GM18498 (cell line): ENCODE data around the gene PLSCR3.

Experiments used
- ATAC-seq: cut with Tn5 transposase; IDR thresholded peaks from one replicate; pipeline ENCODE4 v1.9.1; 2021; ENCODE audit warnings: mild to moderate bottlenecking, moderate library complexity; ENCODE audit not compliant: unreplicated experiment

Gene PLSCR3

DNA sequence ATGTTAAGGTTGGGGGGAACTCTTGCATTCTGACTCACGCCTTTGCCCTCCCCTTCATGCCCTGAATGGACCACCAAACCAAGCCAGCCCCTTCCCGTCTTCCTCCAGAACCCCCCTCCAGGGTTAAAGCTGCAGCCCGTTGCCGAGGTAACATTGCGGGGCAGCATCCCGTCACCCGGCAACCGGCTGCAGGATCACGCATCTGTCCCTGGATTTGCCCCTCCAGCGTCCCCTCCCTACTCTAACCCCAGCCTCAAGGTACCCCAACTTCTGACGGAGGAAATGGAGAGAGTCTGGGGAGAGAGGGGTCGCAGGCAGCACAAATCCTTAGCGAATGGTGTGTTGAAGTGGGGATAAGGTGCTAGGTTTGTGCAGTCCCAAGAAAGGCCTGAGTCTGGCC is 12.8 kb upstream of the PLSCR3 start:
- no peak for ATAC-seq

DNA sequence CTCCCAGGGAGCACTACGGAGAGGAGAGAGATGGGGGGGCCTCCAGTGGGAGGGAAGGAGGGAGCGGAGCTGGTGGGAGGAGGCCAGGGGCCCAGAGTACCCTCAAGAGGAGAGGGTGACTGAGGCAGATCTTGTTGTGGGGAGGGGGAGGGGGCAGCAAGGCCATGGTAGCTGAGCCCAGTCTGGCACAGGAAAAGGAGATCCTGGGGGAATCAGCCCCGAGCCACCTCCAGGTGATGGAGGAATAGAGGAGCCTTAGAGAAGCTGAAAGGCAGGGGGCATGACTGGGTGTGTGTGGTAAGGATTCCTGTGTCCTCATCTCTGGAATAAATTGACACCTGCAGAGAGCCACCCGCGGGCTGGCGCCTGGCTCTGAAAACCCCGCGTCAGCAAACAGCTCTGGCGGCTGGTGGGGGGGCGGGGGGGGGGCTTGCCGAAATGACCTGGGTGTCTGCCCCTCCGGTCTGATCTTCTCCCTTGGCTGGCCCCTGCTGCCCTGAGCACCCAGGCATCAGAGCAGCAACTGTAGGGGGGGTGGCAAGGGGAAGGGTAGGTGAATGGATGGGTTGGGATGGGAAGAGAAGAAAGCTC is 12.0 kb upstream of the PLSCR3 start:
- ATAC-seq: no peak

DNA sequence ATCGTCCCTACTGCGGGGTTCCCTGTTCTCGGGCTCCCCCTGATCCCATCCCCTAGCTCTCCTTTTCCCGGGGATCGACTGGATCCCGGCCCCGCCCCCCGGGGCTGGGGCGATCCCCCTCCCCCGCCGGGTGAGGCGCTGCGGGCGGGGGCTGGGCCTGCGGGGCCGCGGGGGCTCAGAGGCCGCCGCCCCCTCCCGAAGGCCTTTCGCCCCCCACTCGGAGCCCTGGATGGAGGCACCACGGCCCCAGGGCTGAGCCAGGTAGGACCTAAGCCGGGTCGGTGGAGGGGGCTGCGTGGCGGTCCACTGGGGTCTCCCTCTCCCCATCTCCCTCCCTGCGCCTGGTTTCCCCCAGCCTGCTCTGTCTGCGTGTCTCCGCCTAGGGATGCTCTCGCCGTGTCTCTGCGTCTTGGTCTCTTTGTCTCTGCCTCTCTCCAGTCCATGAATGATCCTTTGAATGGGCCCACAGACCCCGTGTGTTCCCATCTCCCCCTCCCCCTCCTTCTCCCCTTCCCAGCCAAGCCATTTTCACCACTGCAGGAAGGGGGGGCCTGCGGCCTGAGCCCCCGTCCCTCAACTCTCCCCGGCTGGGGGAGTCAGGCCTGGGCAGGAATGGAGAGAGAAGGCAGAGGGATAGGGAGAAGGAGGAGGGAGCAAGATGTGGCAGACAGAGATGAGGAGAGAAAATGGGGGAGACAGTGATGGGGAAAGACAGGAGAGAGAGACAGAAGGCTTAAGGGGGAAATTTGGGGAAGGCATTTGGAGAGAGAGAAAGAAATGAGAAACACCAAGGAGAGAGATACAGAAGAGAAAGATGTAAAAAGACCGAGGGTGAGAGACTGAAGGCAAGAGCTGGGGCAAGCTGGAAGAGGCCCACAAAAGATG is 11.3 kb upstream of the PLSCR3 start:
- ATAC-seq: no peak

DNA sequence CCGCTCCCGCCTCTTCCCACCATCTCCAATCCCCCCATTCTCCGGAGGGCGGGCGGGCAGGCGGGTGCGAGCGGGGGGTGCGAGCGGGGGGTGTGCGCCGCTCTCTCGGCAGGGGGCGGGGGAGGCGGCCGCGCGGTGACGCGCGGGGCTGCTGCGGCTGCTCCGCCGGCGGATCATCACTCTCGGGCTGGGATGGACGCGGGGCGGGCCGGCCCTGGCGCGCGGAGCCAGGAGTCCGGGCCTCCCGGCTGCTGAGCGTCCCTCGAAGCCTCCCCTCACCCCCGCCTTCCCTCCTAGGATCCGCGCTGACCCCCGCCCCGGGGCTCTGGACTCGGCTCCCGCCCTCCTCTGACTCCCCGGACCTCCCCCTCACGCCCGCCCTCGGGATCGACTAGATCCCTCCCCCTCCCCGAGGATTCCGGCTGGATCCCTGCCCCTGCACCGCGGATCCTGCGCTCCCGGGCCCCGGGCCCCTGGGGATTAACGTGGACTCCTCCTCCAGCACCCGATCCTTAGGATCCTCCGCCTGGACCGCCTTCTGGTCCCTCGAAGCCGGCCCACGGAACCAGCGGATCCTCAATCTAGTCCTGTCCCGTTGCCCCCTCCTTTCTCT is 10.5 kb upstream of the PLSCR3 start:
- peak; percentile 3 for ATAC-seq

DNA sequence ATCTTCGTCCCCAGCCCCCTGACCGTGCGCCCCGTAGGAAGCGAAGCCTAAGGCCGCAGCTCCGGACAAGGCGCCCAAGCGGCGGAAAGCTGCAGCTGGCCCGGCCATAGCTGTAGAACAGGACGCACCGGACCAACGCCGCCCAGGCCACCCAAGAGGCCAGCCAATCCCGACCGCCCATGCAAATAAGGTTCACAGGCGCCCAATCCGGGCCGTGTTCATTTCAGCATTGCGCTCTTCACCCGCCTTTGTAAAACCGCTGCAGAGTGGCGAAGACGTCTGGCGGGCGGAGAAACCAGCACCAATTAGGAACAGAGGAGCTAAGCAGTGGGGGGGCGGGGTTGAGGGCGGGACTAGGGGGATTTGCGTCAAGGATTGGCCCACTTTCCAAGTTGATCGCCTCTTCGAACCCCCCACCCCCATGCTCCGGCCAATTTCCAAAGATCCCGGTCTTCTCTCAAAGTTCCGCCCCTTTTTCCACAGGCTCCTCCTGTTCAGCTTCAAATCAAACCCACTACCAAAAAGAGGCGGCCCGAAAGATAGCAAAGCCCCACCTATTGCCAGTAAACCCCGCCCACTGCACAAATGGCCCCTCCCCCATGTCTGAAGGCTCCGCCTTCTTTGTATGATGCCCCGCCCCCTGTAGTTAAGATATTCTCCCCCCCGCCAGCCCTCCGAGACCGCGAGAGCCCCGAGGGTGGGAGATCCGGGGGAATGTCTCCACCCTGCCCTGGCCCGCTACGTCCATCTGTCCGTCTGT is 9.8 kb upstream of the PLSCR3 start, which contains the start of gene TMEM256:
Gene TMEM256 (minus strand): TSS at position 121 of the 760 bp plus-strand sequence. CDS start 13 bp downstream, at position 108.
- peak; percentile 95 for ATAC-seq

DNA sequence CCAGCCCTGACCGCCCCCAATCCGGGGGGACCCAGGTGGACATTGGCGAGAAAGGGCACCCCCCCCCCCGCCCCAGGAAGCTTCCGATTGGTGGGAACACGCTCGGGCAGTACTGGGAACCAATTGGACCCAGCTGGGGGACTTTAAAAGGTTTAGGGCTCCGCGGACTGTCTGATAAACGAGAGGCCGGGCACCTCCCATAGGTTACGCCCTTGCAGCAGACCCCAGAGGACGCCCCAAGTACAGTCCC is 9.3 kb upstream of the PLSCR3 start:
- no peak for ATAC-seq

DNA sequence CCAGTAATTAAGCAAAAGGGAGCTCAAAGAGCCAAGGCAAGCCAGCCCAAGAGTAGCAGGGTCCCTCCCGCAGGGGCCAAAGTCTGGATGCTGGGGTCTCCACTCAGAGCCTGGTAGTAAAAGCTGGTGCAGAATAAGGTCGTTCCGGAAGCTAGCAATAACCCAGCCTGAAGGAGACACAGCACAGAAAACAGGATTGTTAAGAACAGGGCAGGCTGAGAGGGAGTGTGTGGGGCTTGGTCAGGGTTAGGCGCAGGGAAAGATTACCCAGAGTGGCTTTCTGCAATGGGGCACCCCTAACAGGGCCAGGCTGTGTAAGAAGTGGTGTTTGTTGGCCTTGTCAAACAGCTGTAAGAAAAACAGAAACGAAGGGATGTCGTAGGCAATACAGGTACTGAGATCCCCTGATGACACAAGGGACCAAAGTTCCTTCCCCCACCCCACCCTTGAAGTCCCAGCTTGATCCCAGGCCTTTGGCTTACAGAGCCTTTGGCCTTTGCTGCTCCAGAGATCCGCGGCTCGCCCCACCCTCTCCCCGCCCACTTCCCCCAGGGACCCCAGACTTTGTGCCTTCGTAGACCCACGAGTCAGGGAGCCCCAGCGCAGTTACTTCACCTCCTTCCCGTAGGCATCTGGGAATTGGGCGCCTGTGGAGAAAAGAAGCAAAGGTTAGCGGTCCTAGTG is 8.9 kb upstream of the PLSCR3 start:
- no peak for ATAC-seq

DNA sequence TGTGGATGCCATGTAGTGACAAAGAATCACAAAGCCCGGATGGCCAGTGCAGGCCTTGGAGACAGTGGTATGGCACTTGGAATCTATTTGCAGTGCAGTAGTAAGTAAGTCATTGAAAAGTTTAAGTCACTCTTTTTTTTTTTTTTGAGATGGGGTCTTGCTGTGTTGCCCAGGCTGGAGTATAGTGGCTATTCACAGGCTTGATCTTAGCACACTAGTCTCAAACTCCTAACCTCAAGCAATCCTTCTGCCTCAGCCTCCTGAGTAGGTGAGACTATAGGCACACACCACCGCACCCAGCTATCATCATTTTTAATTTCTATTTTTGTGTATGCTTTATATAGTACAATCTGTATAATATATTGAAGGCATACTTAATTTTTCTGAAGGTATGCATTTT is 4.3 kb upstream of the PLSCR3 start:
- no peak for ATAC-seq

DNA sequence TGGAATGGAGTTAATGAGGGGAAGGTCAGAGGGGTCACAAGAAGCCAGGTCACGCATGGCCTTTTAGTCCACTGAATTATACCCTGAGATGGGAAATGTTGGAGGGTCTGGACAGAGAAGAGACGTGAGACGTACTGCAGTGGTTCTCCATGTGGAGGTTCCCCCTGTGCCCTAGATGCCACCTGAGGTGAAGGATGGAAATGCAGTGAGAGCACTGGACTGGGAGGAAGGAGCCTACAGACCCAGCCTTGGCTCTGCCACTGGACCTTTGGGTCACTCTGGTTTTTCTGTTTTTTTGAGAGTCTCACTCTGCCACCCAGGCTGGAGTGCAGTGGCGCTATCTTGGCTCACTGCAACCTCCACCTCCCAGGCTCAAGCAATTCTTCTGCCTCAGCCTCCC is 1.8 kb upstream of the PLSCR3 start:
- ATAC-seq: no peak

DNA sequence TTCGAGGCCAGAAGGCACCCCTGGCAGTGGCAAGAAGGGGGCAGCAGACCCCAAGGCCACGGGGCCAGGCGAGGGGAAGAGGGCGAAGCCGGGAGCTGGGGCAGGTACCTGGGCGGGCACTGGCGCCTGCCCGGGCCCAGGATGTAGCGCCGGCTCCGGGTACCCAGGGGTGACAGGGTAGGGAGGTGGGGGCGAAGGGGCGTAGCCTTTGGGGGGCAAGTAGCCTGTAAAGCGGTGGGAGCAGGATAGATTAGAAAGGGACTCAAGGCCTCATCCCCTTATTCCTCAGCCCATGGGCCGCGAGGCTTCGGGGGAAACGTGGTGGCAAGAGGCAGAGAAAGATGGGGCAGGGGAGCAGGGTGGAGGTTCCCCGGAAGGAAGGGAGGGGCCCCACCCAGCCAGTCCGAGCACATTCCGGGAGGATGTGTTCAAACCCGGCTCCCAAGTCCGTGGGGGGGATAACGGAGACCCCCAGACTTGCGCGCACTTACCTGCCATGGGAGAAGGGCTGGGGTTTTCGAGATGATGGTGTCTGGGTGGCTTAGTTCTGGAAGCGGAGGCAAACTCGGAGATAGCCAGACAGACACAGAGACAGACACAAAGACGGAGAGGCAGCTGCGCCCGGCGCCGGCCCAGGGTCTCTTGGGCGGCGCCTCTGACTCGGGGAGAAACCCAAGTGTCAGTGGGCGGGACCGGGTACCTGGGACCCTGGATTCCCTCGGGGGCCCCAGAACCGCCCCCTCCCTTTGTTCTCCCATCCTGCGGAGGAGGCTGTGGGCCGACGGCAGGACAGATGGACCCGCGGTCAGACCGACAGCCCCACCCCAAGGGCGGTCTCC is 493 bp downstream of the PLSCR3 start:
- peak; percentile 48 for ATAC-seq

DNA sequence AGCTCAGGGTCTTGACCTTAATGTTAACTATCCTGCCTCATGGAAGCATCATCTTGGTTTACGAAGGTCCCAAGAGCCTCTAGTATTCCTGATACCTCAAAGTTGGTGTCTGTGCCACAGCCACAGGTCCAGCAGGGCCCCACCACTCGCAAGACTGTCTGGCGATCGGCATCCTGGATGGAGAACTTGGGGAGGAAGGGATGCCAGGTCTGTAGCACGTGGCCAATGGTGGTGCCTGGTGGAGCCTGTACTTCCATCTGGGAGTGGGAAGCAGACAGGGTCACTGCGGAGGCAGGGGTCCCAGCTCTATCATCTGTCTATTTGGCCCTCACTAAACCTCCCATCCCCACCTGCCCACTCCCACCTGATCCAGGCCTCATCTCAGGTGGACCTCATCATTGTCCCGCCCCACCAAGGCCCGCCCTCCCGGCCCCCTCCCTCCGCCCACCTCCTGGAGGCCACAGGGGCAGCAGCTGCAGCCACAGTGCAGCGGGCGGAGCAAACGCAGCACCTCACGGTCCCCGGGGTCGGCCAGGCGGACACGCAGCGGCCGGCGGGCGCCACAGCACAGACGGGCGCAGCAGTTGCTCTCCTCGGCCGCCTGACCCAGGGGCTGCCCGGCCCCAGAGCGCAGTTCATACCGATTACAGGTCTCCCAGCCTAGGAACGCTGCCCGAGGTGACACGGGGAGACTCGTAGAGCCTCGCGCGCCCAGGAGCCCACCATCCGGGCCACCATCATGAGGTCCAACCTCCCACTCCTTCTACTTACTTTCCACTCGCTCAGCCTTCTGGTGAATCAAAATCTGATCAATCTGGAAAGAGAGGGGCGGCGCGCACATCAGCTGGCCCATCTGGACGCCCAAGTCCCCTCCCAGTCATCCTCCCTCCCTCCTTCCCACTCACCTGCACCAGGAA is 1.4 kb downstream of the PLSCR3 start:
- no peak for ATAC-seq

DNA sequence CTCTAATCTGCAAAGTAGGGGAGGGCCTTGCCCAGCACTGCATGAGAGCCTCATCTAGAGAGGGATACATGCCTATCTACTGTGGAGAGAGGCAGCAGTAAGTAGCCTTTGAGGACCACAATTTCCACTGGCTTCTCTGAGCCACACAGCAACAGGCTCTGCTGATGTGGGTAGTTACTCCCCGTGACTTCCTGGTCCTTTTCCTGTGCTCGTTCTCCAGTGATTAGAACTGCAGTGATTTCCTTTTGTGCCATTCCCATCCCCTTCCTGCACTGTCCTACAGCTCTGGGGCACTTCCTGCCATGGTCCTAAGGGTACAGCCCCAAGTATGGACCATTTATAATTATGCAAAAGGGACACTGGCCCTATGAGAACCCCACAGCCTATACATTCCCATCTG is 3.0 kb downstream of the PLSCR3 start:
- no peak for ATAC-seq

DNA sequence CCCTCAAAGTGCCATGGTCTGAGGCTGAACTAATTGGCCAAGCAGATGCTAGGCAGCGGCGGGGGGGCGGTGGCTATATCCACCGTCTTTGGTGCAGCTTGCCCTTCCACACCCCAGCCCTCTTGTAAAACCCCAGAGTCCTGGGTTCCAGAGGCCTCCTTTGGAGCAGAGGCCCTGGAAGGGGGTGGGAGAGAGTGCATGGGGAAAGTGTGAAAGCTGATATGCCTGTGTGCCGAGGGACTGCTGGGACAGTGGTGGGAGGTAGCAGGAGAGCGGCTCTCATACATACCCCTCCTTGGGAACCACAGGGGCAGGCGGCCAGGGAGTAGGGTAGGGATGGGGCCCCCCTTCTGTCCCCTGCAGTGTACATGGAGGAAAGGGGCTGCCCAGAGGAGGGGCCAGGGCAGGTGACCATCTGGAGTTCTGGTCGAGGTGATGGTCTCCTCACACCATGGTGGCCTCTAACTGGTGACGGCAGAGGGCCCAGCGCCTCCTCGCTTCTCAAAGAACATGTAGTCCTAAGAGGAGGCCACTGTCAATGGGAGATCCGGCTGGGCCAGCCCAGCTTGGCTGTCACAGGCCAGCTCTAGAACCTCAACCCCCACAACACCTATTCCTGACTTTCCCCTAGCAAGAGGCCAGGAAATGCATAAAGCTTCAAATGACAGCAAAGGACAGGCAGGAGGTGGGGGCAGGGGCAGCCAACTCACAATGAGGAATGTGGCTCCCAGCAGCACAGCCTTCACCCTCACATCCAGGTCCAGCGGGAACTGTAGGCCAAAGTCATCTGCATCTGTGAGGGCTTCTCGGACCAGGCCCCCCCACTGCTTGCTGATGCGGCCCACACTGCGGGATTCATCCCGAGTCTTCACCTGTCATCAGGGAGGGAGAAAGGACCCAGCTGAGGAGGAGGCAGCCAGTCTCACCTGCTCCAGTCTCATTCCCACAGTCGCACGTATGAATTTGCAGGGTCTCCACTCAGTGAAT is 4.1 kb downstream of the PLSCR3 start:
- ATAC-seq: no peak

DNA sequence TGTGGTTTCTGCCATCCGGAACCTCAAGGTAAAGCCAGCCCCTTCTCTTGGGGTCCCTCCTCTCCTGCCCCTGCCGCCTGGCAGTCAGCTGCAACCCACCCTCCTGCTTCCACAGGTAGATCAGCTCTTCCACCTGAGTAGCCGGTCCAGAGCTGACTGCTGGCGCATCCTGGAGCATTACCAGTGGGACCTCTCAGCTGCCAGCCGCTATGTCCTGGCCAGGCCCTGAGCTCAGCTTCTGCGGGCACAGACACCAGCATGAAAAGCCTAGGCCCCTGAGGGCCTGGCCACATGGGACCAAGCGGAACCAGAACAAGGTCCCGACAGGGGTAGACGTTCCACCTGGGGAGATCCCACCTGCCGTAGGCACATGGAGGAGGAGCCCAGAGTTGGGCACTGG is 5.5 kb downstream of the PLSCR3 start:
- no peak for ATAC-seq

DNA sequence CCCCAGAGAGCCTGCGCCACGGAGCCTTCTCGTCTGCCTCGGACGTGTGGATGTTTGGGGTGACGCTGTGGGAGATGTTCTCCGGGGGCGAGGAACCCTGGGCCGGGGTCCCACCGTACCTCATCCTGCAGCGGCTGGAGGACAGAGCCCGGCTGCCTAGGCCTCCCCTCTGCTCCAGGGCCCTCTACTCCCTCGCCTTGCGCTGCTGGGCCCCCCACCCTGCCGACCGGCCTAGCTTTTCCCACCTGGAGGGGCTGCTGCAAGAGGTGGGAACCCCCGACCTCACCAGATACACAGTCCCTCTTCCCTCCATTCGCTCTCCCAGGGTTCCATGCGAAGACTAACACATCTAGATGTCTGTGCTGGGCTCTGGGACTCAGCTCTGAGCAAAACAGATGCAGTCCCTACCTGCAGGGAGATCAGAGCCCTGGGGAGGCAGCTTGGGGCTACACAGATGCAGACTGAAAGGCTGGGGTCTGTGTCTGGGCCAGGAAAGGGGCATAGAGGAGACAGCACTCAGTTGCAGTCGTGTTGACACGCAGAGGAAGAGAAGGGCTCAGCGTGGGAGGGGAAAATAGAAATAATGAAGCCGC is 9.7 kb downstream of the PLSCR3 start:
- ATAC-seq: no peak

DNA sequence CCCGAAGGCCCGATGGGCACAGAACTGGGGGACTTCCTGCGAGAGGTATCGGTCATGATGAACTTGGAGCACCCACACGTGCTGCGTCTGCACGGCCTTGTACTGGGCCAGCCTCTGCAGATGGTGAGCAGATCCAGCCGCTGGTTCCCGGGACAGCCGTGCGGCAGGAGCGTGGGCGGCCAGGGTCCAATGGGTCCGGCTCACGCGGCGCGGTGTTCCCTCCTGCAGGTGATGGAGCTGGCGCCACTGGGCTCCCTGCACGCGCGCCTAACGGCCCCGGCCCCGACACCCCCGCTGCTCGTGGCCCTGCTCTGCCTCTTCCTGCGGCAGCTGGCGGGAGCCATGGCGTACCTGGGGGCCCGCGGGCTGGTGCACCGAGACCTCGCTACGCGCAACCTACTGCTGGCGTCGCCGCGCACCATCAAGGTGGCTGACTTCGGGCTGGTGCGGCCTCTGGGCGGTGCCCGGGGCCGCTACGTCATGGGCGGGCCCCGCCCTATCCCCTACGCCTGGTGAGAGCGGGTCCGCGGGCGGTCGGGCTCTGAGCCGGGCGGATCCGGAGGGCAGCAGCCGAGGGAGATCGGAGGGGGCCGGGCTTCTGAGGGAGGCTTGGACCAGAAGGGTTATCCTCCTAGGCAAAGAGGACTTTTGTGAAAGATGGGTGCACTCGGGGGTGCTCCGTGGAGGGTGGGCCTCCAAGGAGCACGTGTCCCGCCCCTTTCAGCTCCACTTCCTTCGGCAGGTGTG is 10.4 kb downstream of the PLSCR3 start:
- peak; percentile 77 for ATAC-seq

DNA sequence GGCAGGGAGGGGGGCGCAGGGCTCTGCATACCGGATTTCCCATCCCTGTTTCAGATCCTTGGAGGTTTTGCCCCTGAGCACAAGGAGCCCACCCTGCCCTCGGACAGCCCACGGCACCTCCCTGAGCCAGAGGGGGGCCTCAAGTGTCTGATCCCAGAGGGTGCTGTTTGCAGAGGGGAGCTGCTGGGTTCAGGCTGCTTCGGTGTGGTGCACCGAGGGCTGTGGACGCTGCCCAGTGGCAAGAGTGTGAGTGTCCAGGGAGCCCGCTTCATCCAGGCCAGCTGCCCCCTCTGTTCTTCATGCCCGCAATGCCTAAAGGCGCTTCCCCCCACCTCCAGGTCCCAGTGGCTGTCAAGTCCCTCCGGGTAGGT is 11.0 kb downstream of the PLSCR3 start:
- no peak for ATAC-seq
